ENCODE data around the gene LRMDA.
"Not testable (repeated sequence)": the region's sequence is repeated elsewhere in the genome, so short reads cannot be mapped to it uniquely, and the experiment has no call there.

The LRMDA gene

DNA sequence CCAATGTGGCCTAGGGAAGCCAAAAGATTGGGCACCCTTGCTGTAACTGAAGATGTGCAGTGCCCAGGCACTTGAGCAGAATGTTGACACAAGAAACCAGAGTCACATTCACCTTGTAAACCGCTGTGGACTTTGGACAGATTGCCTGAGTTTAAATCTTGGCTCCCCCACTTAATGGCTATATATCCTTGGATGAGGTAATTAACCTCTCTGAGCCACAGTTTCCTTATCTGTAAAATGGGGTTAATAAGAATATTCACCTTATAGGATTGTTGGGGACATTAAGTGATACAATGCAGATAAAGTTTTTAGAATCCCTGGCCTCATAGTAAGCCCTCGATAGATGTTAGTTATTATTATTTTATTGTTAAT, 331.0 kb downstream of the LRMDA start:
- DNase-seq = no peak

DNA sequence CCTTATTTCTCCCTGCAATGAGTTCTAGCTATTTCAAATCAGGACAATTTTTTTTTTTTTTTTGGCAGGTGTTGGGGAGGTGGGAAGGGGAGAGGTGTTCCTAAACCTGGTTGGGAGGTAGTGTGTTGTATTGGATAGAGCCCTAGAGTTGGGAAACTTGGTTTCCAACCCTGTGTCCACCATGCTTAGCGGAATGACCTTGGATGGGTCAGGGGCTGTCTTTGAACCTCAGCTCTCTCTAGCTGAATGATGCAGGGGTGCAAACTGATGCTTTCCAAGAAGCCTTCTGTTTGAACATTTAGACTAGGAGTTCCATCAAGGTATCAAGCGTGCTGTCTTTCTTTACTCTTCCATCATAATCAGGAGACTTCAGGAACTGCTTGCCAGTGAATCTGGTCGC, 332.2 kb downstream of the LRMDA start:
- no peak for DNase-seq

DNA sequence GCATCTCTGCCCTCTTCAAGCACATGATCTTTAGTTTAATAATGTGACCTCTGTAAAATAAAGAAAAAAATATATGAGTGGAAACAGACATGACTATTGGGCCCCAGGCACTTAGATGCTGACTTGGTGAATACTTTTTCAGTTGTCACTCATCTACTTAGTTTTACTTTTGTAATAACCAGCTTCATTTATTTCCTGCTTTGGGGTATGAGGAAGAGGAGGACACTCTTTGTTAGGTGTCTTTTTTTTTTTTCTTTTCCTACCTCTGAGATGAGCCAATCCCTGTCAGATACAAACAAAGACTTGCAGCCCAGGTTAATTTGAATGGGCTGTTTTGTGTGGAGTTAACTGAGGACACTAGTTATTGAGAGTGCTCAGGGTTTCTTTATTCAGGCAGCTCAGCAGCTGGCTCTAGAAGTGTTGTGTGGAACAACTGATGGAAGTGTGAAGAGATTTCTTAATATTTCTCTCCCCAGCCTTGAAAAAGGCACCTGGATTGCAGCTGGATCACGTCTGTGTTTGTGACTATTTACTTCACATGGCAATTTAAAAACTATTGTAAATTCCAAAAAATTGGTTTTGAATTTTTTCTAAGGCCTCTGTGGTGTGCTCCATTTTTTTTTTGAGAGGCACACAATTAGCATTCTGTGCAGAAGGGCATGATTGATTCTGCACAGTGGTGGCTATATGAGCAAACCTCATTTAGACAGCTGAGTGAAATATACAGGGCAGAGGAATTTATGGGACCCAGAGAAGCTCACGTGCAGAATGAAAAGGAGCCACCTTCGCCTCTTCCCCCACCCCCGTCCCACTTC, 333.8 kb downstream of the LRMDA start:
- DNase-seq = no peak

DNA sequence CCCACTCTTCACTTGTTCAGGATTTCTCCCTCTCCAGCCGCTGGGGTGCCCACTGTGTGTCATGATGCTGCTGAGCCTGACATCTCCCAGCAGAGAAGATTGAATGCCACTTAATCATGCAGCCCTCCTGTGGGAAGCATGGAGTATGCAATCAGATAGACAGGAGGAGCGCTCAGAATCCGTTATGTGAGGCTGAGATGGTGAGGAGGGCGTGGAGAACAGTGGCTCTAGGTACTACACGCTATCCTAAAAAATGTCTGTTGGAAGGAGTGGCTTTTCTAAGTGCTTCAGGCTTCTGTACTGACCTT, 334.3 kb downstream of the LRMDA start:
- DNase-seq = no peak

DNA sequence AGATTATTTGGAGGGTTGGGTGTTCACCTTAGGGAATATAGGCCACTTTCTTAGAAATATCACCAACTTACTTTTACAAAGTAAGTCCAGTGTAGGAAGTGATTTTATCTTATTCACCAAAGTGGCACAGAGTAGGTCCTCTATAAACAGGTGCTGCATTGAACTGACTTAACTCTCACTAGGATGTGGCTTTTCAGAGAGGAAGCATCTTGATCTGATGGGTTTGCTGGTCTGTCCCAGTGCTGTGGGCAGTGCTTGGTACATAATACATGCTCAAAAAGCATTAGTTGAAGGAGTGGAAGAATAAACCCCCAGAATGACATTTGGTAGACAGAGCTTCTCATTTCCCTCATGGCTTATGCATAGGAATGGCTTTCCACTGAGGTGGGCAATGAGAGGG, 334.7 kb downstream of the LRMDA start:
- peak; percentile 26 for DNase-seq

DNA sequence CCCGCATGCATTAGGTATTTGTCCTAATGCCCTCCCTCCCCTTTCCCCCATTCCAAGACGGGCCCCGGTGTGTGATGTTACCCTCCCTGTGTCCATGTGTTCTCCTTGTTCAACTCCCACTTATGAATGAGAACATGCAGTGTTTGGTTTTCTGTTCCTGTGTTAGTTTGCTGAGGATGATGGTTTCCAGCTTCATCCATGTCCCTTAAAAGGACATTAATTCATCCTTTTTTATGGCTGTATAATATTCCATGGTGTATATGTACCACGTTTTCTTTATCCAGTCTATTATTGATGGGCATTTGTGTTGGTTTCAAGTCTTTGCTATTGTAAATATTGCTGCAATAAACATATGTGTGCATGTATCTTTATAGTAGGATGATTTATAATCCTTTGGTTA, 335.3 kb downstream of the LRMDA start:
- DNase-seq = not testable (repeated sequence)

DNA sequence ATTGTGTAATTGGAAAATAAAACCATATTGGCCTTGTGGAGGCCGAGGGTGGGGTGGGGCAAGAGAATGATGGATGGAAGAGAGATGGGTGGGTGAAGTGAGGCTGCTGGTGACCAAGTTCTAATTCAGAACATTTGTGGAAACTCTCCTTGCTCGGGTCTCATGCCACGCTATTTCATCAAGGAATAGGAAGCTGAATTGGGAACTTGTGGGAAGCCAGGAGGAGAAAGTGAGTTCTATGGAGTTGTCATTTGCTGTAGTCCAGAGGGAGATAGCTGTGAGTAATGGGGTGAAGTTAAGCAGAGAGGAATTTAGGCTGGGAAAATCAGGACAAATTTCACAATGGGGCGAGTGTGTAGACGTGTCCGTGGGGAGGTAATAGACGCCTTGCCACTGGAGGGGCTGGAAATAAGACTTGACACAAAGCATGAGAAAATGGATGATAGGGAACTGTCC, 339.2 kb downstream of the LRMDA start:
- no peak for DNase-seq

DNA sequence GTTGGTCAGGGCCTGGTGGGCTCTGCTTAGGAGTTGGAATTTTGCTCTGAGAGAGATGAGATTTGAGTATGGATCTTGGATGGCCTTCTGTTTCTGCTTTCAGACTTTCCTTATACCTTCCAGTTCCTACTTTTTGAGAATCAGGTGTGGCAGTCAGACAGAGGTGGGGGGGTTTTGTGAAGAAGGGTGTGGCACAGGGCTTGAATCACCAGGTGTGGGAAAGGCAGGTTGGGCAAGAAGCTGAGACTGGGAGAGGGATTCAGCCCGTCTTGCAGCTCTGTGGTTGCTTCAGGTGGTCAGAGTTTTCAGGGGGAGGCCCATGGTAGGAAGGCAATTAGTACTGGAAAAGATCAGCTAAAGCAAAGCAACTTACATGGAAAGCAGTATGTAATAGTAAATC, 340.2 kb downstream of the LRMDA start:
- DNase-seq = no peak

DNA sequence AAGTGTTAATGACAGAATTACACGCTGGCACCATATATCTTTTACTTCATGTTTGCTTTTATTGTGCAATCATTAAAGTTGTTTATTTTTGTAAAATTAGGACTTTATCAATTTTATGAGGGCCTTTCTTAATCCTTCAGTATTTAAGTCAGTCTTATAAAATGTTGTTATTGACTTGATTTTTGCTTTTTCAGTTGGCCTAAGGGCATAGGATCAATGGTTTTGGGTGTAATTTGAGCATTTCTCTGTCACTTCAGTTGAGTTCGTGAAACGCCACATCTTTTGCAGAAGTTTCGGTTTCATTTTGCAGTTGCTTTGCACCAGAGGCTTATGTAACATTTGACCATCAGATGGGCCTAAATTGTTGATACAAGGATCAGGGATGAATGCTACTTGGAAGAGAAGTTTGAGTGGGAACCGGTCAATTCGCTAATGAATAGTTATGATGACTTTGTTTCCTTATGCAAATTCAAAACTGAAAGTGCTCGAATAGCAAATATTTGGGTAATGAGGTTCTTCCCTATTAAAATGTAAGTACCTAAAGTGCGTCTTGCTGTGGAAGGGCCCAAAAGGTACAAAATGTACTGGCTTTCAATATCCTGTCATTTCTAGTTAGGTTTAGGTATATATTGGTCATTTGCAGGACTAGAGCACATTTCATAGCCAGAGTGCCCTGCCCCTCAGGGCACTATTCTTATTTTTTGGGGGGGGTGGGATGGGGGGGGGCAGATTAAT, 340.9 kb downstream of the LRMDA start:
- DNase-seq = peak; percentile 42

DNA sequence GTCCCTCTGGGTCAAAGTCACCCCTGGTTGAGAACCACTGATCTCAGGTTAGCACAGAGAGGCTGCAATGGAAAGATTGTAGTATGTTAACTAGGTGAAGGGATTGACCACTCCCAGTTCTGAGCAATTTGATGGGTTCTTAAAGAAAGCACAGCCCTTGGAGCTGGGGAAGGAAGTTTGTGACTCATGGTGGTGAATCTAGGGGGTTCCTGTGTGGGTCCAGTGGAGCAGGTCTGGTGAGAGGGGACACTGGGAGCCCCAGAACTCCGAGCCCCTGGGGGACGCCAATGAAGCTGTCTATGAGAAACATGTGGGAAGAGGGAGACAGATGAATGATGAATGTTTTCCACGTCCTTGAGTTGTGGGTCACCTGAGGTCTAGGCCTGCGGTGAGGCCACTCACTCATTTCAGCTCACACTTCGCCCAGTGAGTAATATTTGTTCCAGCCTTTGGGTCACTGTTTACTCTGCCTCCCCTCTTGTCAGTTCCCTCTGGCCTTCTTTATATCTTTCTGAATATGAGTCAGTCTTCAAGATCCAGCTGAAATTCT, 341.9 kb downstream of the LRMDA start:
- no peak for DNase-seq

DNA sequence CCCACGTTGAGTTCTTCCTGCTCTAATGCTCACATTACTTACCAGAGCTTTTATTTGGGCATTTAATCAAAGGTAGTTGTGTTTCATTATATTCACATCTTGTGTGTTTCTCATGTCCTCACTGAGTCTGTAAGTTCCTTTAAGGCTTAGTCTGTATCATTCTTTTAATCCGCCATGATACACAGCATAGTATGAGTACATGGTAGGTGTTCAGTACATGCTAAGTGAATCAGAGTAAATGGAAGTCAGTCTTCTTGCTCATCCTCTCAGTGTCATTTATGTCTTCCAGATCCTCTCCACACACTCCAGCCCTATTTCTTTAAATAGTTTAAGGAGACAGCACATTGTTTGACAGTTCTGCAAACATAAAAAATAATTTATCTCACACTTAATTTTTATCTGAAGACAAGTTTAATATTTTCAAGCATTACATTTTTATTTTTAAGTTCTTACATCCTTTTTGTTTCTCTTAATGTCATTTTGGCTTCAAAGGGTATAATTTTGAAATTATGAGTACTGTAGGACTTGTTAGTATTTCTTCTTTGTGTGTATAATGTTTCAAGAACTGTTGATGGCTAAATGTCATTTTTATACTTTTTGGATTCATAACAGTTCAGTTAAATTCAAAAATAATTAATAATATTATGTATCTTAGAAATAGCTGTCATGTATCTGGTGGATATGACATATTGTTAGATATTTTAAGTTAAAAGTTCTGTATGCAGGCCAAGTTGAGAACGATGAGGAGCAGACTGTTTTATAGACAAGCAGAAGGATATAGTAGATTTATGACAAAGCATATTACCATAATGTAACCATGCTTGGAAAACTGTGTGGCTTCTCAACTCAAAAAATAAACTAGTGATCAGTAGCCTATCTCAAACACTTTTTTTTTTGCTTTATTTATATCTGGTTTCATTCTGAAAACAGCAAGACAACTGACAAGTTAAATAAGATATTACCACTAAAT, 342.7 kb downstream of the LRMDA start:
- DNase-seq = no peak

DNA sequence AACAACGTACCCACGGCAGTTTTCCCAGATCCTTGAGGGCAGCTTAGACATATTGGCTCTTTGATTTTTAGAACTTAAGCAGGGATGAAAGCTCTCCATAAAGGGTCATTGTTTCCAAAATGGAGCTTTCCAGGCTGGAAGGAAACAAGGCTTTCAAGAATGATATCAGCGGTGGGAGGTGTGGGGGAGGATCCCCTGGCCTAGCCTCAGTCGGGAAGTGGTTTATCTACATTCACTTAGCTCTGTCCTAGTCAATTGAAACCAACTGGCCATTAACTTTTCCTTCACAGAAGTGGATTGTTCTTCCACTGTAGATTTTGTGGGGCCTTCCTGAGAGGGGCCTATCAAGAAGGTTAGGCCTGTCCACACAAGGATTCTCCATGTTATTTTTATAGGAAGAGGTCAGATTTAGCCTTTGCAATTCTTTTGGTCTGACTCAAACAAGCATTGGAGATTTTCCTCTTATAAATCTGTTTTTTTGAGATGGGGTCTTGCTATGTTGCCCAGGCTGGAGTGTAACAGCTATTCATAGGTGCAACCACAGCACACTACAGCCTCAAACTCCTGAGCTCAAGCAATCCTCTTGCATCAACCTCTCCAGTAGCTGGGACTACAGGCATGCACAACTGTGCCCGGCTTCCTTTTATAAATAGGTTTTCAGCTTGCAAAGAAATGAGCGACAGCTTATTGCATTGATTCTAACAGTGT, 343.5 kb downstream of the LRMDA start:
- DNase-seq = no peak

DNA sequence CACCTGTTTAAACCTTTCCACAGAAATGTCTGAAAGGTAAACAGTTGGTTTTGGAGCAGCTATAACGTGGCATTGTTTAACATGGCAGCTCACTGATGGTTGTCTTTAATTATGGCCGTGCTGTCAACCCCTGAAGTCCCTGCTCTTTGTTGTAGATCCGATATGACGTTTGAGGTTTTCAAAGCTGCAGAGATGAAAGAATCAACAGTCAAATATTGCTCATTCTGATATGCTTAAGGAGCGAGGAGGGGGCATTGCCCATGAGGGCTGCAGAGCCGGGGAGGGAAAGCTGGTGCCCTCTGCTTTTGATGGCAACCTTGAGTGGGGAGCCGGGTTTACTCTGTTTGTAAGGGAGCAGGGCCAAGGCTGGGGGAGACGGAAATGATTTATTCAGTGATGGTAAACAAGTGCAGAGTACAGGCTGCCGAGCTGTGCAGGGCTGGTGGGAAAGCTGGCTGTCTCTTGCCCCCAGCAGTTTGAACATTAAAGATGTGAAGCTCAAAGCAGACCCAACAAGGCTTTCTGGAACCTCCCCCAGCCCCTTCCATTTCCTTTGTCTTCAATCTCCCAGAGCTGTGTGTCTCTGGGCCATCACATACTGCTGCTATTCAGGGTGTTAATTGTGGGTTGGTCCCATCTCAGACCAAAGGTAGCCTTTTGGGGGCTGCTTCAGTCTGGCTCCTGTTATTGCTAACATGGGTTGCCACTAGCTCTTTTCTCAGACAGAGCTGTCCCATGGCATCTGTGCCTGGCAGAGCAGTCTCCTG, 345.5 kb downstream of the LRMDA start:
- DNase-seq = no peak

DNA sequence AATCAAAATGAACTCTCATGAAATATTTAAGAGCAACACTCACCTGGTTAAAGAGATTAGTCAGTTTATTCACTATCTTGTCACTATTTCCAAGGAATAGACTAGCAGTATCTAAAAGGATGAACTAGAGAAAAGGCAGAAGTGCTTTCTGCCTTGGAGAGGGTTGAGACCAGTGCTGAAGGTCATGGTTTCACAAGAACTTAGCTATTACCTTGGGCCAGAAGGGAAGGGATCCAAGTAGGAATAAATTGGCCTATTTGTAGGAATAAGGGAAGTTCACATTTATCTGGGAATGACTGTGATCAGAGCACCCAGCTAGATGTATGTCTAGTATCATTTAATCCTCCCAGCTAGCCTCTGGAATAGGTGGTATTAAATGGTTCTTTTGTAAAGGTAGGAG, 347.2 kb downstream of the LRMDA start:
- no peak for DNase-seq

DNA sequence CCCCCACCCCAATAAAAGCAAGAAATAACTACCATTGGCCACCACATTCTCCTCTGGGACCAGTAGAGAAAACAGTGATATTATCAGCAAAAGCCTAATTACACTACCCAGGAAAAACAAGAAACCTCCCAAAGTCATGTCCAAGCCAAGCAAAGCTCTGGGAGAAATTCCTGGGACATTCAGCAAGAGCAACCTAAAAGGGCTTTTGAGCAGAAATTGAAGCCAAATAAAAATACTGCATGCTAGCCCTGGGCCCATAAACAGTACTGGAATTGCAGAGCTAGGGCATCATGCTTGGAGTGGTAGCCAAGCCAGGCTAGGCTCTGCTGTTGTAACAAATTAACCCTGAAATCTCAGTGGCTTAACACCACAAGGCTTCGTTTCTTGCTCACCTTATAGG, 347.9 kb downstream of the LRMDA start:
- no peak for DNase-seq

DNA sequence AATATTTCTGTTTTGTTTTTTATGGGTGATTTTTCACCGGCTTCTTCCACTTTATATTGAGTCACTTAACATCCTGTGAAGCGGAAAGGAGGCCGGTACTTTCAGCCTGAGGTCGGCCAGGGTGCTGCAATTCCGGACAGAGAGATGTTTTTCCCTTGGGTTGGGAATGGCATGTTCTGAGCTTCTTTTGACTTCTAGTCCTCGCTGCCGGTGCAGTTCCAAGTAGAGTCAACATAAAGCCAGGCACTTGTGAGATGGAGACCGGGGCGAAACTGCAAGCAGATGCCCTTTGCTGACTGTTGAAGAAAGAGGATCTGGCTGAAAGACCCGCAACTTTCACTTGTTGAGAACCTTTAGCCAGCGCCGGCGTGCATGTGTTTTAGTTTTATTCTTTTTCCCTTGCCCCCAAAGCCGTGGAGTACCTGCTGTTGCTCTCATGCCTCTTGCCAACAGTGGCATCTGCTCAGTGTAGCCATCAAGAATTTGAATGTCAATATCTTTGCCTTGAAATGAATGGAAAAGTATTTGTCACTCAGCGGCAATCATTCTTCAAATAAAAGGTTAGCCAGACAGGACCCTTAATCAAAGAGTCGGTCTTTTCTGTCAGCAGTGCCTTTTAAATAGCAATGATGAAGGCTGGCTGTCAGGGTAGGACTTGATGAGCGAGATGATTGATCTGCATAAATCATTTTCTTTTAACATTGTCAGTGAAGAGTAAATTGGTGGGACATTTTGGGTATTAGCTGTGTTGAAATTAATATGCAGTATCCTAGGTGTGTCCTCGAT, 351.2 kb downstream of the LRMDA start:
- no peak for DNase-seq

DNA sequence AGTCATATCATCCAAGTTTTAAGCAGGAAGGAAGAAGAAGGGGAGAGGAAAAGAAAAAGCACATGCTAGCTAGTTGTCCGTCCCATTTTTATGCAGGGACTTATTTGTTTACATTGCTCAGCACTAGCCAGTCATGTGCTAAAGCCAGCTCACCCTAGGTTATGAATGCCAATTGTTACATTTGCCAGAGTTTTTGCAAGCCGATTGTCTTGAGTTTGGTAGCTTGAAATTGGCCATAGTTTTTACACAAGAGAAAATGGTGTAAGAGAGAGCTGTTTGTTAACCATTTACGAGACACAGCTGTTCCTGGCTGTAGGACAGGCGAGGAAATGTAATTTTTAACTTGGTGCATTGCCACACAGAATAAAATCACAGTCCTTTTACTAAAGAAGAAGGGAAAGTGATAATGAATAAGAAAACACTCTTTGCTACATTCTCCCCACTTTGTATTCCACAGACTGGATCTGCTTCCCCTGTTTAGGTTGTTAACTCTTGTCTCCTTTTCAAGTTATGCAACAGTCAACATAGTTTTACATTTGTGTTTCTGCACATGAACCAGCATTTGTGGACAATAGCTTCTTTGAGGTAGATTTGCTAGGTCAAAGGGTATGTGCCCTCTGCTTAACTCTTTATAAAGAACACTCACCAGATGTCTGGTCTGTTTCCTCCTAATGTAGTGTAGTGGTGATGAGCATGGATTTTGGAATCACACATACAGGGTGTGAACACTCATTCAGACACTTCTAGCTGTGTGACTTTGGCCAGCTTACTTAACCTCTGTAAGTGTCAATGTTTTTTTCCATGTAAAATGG, 357.2 kb downstream of the LRMDA start:
- no peak for DNase-seq

DNA sequence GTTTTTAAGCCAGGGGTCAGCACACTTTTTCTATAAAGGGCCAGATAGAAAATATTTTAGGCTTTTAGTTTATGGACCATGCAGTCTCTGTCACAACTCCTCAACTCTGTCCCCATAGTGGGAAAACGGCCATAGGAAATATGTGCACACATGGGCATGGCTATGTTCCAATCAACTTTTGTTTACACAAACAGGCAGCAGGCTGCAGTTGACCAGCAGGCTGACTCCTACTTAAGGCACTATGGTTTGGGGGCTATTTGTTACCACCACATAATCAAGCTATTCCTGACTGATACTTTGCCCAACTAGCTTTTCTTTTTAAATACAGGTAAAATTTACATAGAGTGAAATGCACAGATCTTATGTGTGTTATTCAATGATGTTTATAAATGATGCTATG, 362.4 kb downstream of the LRMDA start:
- no peak for DNase-seq

DNA sequence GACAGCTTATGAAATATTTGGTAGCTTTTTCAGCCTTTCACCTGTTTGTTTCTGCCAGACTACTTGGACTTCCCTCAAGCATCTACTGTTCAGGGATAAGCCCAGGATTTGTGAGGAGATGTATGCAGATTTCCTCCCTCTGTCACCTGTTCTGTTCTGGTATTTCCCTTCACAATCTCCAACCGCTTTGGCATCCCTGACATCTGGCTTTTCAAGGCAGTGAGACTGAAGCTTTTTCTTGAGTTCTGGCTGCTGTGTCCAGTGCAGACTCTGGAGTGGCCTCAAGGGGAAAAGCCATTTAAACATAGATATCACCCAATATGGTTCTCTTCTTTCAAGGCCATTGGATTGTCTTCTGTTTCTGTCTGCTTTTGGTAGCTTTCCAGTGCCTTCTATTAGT, 369.7 kb downstream of the LRMDA start:
- DNase-seq = no peak

DNA sequence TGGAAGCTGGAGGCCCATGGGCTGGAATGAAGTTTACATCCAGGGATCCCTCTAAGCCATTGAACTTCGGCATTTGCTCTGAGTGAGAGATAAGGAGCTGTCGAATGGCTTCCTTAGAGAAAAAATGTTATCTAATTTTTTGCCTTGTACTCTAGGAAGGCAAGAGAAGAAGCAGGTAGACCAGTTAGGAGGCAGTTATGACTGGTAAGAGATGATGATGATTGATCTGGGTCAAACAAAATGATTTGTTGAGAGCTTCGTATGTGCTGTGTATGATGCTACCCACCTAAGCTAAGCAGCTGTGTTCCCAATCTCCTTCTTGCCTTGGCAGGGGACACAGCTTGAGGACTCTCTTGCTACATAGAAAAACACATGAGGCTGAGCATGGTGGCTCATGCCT, 370.2 kb downstream of the LRMDA start:
- DNase-seq = no peak

Data from KG1 (cell line).